GM23338 (cell line): ENCODE data around the gene DEDD2. TPM values are rescaled to one million over a fixed set of nuclear protein-coding genes. Genes with fewer than 3 reads are reported as not detected.

Experiments used
- ATAC-seq: fragments of 200-7000 bp; cut with Tn5 transposase; 3 replicates; pipeline ENCODE4 v1.9.1; 2020
- DNase-seq: peaks from one replicate; pipeline ENCODE4 v3.0.0-alpha.2; 2015; ENCODE audit warnings: low spot score
- H2AFZ ChIP-seq: fragments of 200-600 bp; sonication (generic); 2 replicates; pipeline ENCODE4 v1.8.0; 2016; ENCODE audit warnings: antibody characterized with exemption, mild to moderate bottlenecking, moderate library complexity
- H3F3A ChIP-seq: fragments of 200-600 bp; sonication (generic); replicated peaks from 2 replicates; pipeline ENCODE4 v1.8.0; 2017; ENCODE audit warnings: antibody characterized with exemption, mixed run types, low read depth
- H3K27ac ChIP-seq: fragments of 200-600 bp; sonication (generic); 2 replicates; pipeline ENCODE4 v1.6.1; 2016; ENCODE audit warnings: low read depth
- H3K27me3 ChIP-seq: fragments of 200-600 bp; sonication (generic); 2 replicates; pipeline ENCODE4 v1.8.0; 2016; ENCODE audit warnings: mild to moderate bottlenecking, mixed run types, moderate library complexity; ENCODE audit not compliant: insufficient read depth
- H3K36me3 ChIP-seq: fragments of 200-600 bp; sonication (generic); 2 replicates; pipeline ENCODE4 v1.8.0; 2016; ENCODE audit warnings: mild to moderate bottlenecking; ENCODE audit not compliant: insufficient read depth
- H3K4me1 ChIP-seq: fragments of 200-600 bp; sonication (generic); 2 replicates; pipeline ENCODE4 v1.8.0; 2016; ENCODE audit warnings: mild to moderate bottlenecking, moderate library complexity; ENCODE audit not compliant: insufficient read depth
- H3K4me2 ChIP-seq: fragments of 200-600 bp; sonication (generic); 2 replicates; pipeline ENCODE4 v1.7.1; 2017; ENCODE audit warnings: mixed run types
- H3K4me3 ChIP-seq: fragments of 200-600 bp; sonication (generic); 2 replicates; pipeline ENCODE4 v1.6.1; 2016; ENCODE audit warnings: mixed run types
- H3K79me2 ChIP-seq: fragments of 200-600 bp; sonication (generic); replicated peaks from 2 replicates; pipeline ENCODE4 v1.8.0; 2017; ENCODE audit warnings: mild to moderate bottlenecking; ENCODE audit not compliant: insufficient read depth
- H3K9me2 ChIP-seq: fragments of 200-600 bp; sonication (generic); 2 replicates; pipeline ENCODE4 v1.8.0; 2017; ENCODE audit not compliant: insufficient read depth
- H4K20me1 ChIP-seq: fragments of 200-600 bp; sonication (generic); replicated peaks from 2 replicates; pipeline ENCODE4 v1.8.0; 2017; ENCODE audit warnings: mild to moderate bottlenecking; ENCODE audit not compliant: insufficient read depth
- H3K27ac Mint-ChIP-seq: 2 replicates; pipeline ENCODE4 v1.8.0; 2020; ENCODE audit warnings: inconsistent platforms, mild to moderate bottlenecking, moderate library complexity, mixed read lengths
- H3K27me3 Mint-ChIP-seq: 3 replicates; pipeline ENCODE4 v1.8.0; 2022; ENCODE audit warnings: low read depth, mild to moderate bottlenecking, moderate library complexity, mixed read lengths, inconsistent platforms; ENCODE audit not compliant: insufficient read depth, poor library complexity
- H3K36me3 Mint-ChIP-seq: 3 replicates; pipeline ENCODE4 v1.8.0; 2021; ENCODE audit warnings: low read depth, mild to moderate bottlenecking, inconsistent platforms, moderate library complexity, mixed read lengths
- H3K4me1 Mint-ChIP-seq: 3 replicates; pipeline ENCODE4 v1.8.0; 2020; ENCODE audit warnings: mild to moderate bottlenecking, inconsistent platforms, mixed read lengths
- H3K4me3 Mint-ChIP-seq: 3 replicates; pipeline ENCODE4 v1.8.0; 2021; ENCODE audit warnings: moderate library complexity, mild to moderate bottlenecking, inconsistent platforms, mixed read lengths
- H3K9me3 Mint-ChIP-seq: 3 replicates; pipeline ENCODE4 v1.8.0; 2020; ENCODE audit warnings: moderate library complexity, mild to moderate bottlenecking, inconsistent platforms, mixed read lengths
- CREB1 ChIP-seq: fragments of 250-450 bp; sonication (Bioruptor Pico); IDR thresholded peaks from 2 replicates; pipeline ENCODE4 v1.5.0; 2020; ENCODE audit warnings: low read depth, mild to moderate bottlenecking, moderate library complexity
- ETS1 ChIP-seq: IDR thresholded peaks from 2 replicates; pipeline ENCODE4 v1.6.1; 2016; ENCODE audit warnings: antibody characterized with exemption
- EZH2 ChIP-seq: fragments of 200-600 bp; sonication (generic); IDR thresholded peaks from one replicate; pipeline ENCODE4 v1.8.0; 2017; ENCODE audit warnings: antibody characterized with exemption, mild to moderate bottlenecking, low read depth; ENCODE audit not compliant: unreplicated experiment
- EZH2phosphoT487 ChIP-seq: fragments of 200-600 bp; sonication (generic); IDR thresholded peaks from one replicate; pipeline ENCODE4 v1.8.1; 2018; ENCODE audit warnings: antibody characterized with exemption; ENCODE audit not compliant: unreplicated experiment
- NANOG ChIP-seq: IDR thresholded peaks from 2 replicates; pipeline ENCODE4 v1.6.1; 2016; ENCODE audit warnings: antibody characterized with exemption, borderline replicate concordance
- POLR2AphosphoS5 ChIP-seq: IDR thresholded peaks from 2 replicates; pipeline ENCODE4 v1.6.1; 2016; ENCODE audit warnings: antibody characterized with exemption, low read depth
- STAT1 ChIP-seq: IDR thresholded peaks from one replicate; pipeline ENCODE4 v1.6.1; 2016; ENCODE audit warnings: antibody characterized with exemption; ENCODE audit not compliant: unreplicated experiment
- ZNF114 ChIP-seq: fragments of 250-450 bp; sonication (Bioruptor Pico); IDR thresholded peaks from 2 replicates; pipeline ENCODE4 v1.5.0; 2020; ENCODE audit warnings: mild to moderate bottlenecking, moderate library complexity
- ZNF331 ChIP-seq: fragments of 250-450 bp; sonication (Bioruptor Pico); IDR thresholded peaks from 2 replicates; pipeline ENCODE4 v1.5.0; 2020; ENCODE audit warnings: low read depth, mild to moderate bottlenecking, moderate library complexity
- polyA plus RNA-seq: library from polyadenylated mRNA; unstranded; fragments of >200 nt; fragmentation: Nextera tagmentation; extraction: Ambion mirVana; gene quantifications from 2 replicates; pipeline ENCODE4 v1.2.1, GENCODE V29; 2016
- total RNA-seq: library from RNA; depleted of rRNA; stranded (reverse); fragments of >200 nt; shearing (Covaris generic); gene quantifications from 2 replicates; pipeline ENCODE4 v1.2.3, GENCODE V29; 2014
- TF ChIP-seq, protein P1 (sequence below): IDR thresholded peaks from one replicate; pipeline ENCODE4 v1.6.1; 2018; ENCODE audit warnings: antibody characterized with exemption; ENCODE audit not compliant: unreplicated experiment
- TF ChIP-seq, protein P2 (sequence below), 2 experiments: fragments of 200-600 bp in 1 of 2; sonication (generic) in 1 of 2; conservative IDR thresholded peaks; 2 replicates each; pipeline versions ENCODE4 v1.5.1 to v1.6.1; 2016 to 2017; ENCODE audit warnings: antibody characterized with exemption in 2 of 2, low read depth in 2 of 2, mild to moderate bottlenecking in 2 of 2, moderate library complexity in 1 of 2

Gene DEDD2
- total and polyA plus RNA-seq, 2 experiments from 2014 or later: 23.4 to 63.0 TPM

DNA sequence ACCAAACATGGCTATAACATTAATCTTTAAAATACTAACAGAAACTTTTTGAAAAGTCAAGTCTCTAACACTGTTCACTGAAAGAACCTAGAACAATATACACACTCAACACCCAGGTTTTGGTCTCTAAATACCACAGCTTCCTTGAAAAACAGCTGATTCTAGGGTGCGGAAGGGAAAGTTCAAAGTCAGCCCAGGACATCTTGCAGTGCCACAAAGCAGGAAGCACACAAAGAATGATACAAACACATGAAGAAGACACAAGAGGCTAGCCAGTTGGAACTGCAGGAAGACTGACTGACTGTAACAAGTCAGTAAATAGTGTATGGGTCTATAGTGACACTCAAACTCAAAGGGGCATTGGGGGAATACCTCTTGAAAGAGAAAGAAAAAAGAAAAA lies 4.6 kb downstream of the DEDD2 start (continued):
- TF ChIP-seq, protein P1, sequence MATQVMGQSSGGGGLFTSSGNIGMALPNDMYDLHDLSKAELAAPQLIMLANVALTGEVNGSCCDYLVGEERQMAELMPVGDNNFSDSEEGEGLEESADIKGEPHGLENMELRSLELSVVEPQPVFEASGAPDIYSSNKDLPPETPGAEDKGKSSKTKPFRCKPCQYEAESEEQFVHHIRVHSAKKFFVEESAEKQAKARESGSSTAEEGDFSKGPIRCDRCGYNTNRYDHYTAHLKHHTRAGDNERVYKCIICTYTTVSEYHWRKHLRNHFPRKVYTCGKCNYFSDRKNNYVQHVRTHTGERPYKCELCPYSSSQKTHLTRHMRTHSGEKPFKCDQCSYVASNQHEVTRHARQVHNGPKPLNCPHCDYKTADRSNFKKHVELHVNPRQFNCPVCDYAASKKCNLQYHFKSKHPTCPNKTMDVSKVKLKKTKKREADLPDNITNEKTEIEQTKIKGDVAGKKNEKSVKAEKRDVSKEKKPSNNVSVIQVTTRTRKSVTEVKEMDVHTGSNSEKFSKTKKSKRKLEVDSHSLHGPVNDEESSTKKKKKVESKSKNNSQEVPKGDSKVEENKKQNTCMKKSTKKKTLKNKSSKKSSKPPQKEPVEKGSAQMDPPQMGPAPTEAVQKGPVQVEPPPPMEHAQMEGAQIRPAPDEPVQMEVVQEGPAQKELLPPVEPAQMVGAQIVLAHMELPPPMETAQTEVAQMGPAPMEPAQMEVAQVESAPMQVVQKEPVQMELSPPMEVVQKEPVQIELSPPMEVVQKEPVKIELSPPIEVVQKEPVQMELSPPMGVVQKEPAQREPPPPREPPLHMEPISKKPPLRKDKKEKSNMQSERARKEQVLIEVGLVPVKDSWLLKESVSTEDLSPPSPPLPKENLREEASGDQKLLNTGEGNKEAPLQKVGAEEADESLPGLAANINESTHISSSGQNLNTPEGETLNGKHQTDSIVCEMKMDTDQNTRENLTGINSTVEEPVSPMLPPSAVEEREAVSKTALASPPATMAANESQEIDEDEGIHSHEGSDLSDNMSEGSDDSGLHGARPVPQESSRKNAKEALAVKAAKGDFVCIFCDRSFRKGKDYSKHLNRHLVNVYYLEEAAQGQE: no peak
- TF ChIP-seq, protein P2, sequence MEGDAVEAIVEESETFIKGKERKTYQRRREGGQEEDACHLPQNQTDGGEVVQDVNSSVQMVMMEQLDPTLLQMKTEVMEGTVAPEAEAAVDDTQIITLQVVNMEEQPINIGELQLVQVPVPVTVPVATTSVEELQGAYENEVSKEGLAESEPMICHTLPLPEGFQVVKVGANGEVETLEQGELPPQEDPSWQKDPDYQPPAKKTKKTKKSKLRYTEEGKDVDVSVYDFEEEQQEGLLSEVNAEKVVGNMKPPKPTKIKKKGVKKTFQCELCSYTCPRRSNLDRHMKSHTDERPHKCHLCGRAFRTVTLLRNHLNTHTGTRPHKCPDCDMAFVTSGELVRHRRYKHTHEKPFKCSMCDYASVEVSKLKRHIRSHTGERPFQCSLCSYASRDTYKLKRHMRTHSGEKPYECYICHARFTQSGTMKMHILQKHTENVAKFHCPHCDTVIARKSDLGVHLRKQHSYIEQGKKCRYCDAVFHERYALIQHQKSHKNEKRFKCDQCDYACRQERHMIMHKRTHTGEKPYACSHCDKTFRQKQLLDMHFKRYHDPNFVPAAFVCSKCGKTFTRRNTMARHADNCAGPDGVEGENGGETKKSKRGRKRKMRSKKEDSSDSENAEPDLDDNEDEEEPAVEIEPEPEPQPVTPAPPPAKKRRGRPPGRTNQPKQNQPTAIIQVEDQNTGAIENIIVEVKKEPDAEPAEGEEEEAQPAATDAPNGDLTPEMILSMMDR (conservative IDR thresholded peaks at IDR 0.05; ENCODE audit: low read depth in 2 of 2): no peak
- no peak for TF ChIP-seq EZH2
- TF ChIP-seq CREB1: no peak
- TF ChIP-seq EZH2phosphoT487: no peak
- TF ChIP-seq ETS1: no peak
- no peak for TF ChIP-seq ZNF331 (CRISPR knock-in tag)
- no peak for TF ChIP-seq STAT1
- TF ChIP-seq ZNF114: no peak

- H3K4me1 Mint-ChIP-seq: peaks cover 26% of the 10 kb centered on the region
- no peak for ATAC-seq
- peaks cover 55% of the 10 kb centered on the region for H3K79me2 ChIP-seq
- H3F3A ChIP-seq: peaks cover 3% of the 10 kb centered on the region; the same call in 1 of the 2 replicates
- H3K4me2 ChIP-seq: no peak overlapping the region
- H3K27ac Mint-ChIP-seq: no peak overlapping the region
- no peaks in the 10 kb centered on the region for H3K9me3 Mint-ChIP-seq
- no peak overlapping the region for H3K27ac ChIP-seq
- peaks cover 34% of the 10 kb centered on the region; the same call in 1 of the 2 replicates for H3K36me3 ChIP-seq
- no peaks in the 10 kb centered on the region for H3K9me2 ChIP-seq
- TF ChIP-seq ZNF114 (no peak), ZNF331 (CRISPR knock-in tag) (no peak), POLR2AphosphoS5 (no peak), EZH2 (no peak), STAT1 (no peak), NANOG (no peak)
- TF ChIP-seq, protein P2 (conservative IDR thresholded peaks at IDR 0.05; ENCODE audit: low read depth in 2 of 2): no peak
- peaks cover 13% of the 10 kb centered on the region for H3K4me1 ChIP-seq
- peaks cover 28% of the 10 kb centered on the region for H4K20me1 ChIP-seq
- DNase-seq: no peak
- no peak overlapping the region for H3K4me3 ChIP-seq
- H3K27me3 Mint-ChIP-seq: peaks cover 6% of the 10 kb centered on the region
- no peak overlapping the region for H2AFZ ChIP-seq
- H3K4me3 Mint-ChIP-seq: no peak overlapping the region
- H3K27me3 ChIP-seq: no peaks in the 10 kb centered on the region
- H3K36me3 Mint-ChIP-seq: peaks cover 73% of the 10 kb centered on the region
Observed at GRCh38 chr19:42208612-42209011, 8.9 kb downstream of the DEDD2 start.
